GM18511 (cell line): ENCODE measurements around the gene CCDC77.

Experiments used
- ATAC-seq: cut with Tn5 transposase; IDR thresholded peaks from one replicate; pipeline ENCODE4 v1.9.1; 2021; ENCODE audit warnings: mild to moderate bottlenecking, moderate library complexity; ENCODE audit not compliant: unreplicated experiment

CCDC77 gene

DNA sequence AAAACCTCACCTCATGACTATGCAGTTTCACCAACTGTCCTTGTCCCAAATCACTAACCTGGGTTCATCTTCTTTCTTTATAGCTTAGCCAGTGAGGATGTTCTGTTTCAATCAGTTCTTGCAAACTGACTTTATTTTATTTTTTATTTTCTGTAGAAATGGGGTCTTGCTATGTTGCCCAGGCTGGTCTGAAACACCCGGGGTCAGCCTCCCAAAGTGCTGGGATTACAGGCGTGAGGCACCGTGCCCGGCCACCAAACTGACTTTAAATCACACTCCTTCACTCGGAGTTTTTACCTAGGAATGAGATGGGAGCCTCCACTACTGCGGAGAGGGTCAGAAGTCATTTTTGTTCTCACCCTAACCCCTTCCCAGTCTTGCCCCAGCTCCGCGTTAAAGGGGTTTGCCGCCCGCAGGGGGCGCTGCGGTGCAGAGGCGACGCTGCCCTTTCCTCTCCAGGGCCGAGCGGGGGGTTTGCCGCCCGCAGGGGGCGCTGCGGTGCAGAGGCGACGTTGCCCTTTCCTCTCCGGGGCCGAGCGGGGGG is 51.3 kb downstream of the CCDC77 start:
- ATAC-seq, result no peak

GRCh38 chr12:454833-455232 is 53.4 kb downstream of the CCDC77 start:
- no peak for ATAC-seq

DNA sequence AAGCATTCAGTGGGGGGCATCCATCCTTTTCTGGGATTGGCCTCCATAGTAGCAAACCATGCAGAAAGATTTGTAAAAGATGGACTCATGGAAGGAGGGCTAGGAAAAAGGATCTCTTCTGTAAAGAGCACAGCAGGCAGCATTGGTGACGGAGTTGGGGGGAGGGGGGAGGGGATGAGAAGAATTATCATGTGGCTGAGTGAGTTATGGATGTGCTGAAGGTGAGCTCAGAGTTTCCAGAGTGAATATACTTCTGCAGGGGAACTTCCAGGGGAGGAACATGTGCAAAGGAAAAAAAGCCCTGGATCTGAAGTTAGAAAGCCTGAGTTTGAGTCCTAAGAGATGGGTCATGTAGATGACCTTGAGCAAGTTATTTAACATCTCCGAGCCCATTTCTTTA is 54.4 kb downstream of the CCDC77 start:
- ATAC-seq, result no peak

- ATAC-seq, result no peak
These were observed 56.2 kb downstream of the CCDC77 start for GRCh38 chr12:457676-458075.

- ATAC-seq, result no peak
These were observed 57.6 kb downstream of the CCDC77 start for GRCh38 chr12:459050-459429.

- ATAC-seq, result no peak
These were observed 58.2 kb downstream of the CCDC77 start, which contains the start of gene B4GALNT3 for GRCh38 chr12:459430-460258. B4GALNT3 (plus strand) TSS chr12:459939; CDS start chr12:460377, 438 bp downstream.

DNA sequence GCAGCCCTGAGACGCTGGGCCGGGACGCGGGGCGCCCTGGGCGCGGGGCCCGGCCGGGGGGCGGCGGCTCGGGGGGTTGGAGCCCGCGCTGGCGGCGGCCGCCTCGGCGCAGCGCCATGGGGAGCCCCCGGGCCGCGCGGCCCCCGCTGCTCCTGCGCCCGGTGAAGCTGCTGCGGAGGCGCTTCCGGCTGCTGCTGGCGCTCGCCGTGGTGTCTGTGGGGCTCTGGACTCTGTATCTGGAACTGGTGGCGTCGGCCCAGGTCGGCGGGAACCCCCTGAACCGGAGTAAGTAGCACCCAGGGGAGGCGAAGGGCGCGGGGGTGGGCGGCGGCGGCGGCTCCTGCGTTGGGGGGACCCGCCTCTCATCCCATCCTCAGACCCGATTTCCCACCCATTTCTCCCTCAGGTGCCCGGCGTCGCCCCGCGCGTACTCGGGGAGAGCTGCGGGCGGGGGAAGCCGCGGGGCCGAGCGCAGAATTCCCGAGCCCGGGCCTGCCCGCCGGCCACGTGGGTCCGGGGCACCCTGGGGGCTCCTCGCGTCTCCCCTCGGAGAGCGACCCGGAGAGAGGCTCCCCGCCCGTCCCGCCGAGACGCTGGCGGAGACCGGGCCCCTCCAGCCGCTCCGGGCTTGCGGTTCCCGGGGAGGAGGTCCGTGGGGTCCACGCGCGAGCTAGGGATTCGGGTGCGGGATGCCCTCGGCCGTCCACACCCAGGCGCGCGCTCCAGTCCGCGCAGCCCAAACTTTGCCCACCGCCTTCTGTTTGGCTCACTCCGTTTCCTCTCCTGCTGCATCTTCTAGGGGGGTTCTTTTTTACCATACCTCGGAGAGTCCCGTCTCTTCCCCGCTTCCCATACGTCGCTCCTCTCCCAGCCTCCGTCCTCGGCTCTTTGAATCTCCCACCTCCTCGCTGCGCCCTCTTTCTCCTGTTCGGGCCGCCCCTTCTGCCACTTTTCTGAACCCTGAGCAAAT is 59.1 kb downstream of the CCDC77 start:
- no peak for ATAC-seq

DNA sequence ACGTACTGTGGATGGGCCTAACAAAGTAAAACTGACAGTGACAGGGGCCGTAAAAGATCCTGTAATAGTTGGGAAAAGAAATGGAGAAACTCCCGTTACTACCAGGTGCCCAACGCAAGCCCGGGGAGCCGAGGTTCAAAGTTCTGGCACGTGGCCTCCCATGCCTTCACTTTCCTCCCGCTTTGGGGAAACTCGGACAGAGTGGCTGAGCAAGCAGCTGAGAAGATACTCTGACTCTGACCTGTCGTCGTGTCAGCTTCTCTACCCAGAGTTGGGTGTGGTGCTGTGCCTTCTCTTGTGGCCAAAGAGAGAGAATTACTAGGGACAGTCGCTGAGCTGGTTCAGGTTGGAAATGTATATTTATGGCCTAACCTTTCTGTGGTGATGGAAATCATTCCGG is 60.0 kb downstream of the CCDC77 start:
- ATAC-seq, result no peak

- no peak for ATAC-seq
These were observed 61.7 kb downstream of the CCDC77 start for GRCh38 chr12:462936-463705.

GRCh38 chr12:464484-465267 is 63.2 kb downstream of the CCDC77 start:
- no peak for ATAC-seq

GRCh38 chr12:466039-466438 is 64.6 kb downstream of the CCDC77 start:
- ATAC-seq, result no peak

- ATAC-seq, result no peak
These were observed 65.3 kb downstream of the CCDC77 start for GRCh38 chr12:466762-467161.

GRCh38 chr12:467591-467990 is 66.1 kb downstream of the CCDC77 start:
- no peak for ATAC-seq

DNA sequence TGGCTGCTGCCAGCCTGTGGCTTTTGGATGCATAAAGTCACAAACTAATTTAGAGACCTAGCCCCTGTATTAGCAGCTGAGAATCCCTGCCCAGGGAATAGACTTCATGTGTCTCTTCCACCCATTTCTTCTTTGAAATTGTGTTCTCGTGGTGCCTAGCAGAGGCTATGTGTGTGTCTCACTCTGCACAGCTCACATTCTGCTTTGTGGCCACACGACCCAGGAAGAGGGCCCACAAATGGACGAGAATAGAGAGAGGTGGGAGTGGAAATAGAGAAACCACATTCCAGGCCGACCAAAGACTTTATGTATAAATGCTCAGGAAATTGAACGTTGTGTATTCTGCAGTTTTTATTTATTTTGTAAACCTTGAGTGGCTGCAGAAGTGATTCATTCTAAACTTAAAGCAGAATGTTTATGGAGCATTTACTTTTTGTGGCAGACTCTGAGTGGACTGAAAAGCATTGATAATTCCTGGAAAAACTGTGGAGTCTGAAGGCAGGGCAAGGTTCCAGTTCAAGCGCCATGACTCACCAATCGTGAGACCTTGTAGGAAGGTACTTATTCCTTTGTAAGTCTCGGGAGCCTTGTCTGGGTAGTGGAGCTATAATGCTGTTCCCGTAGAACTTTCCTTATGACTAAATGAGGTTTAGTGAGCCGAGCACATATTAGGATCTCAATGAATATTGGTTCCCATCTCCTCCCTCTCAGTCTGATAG is 67.4 kb downstream of the CCDC77 start:
- no peak for ATAC-seq

DNA sequence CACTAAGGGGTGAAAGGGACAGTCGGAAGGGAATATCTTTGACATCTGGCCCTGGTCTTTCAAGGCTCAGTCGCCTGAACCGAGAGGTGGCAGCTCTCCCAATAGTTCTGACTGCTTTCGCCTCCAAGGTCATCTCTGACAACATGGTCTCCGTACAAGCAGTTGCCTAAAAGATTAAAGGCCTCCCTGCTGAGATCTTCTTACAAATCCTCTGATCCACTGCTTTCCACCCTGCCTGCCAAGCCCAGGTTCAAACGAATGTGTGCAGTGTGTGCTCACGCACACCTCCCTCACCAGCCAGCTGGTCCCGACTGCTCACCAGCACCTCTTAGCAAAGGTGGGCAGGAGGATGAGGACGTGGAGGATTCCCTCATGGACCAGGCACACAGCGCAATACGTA is 68.7 kb downstream of the CCDC77 start:
- ATAC-seq, result no peak

DNA sequence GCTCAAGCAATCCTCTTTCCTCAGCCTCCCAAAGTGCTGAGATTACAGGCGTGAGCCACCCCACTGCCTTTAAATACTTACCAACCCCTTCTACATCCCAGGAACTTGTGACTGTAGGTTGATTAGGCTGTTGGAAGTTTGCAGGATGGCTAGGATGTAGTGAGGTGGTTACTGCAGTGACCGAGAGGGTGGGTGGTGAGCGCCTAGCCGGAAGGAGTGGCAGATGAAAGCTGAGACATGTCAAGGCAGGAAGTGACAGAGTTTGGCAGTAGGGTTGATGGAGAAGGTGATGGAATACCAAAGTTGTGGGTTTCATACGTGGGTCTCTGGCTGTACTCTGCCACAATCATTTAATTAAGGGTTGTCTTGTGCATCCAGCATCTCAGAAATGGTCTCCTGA is 71.8 kb downstream of the CCDC77 start:
- ATAC-seq, result no peak

- ATAC-seq, result no peak
These were observed 72.6 kb downstream of the CCDC77 start for GRCh38 chr12:473863-474577.

DNA sequence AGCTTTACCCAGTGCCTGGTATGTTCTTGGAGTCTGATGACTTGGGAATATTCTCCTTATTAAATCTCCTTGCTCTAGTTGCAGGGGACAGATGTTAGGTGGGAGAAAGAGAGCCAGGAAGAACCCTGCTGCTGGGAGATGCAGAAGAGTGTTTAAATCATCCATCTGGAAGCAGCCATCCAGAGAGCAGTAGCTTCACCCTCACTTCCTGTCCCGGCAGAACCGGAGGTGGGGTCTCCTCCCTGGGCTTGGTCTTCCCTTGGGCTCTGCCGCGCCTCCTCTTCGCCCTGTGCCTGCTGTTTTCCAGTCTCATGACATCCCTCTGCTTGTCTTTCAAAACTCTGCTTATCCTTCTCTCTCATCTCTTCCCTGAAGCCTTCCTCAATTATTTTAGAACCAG is 73.8 kb downstream of the CCDC77 start:
- no peak for ATAC-seq

DNA sequence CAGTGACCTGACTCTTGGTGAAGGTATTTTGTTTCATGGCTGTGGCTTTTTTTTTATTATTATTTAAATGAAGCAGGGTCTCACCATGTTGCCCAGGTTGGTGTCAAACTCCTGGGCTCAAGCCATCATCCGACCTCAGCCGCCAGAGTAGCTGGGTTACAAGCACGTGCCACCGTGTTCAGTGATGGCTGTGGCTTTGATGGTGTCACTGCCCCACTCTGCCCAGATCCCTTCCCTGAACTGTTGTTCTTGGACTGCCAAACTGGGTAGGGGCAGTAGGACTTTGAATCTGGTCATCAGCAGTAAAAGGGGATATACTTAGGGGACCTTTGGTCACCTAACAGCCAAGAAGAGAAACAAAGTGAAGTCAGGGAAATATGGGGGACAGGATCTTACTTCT is 77.7 kb downstream of the CCDC77 start:
- no peak for ATAC-seq
